Activated T-cell treated with anti-CD3 and anti-CD28 coated beads, Interleukin-2, amount 50 U/mL, for 4 hours (primary cell): ENCODE measurements around the gene TTC27. TPM values are rescaled to one million over a fixed set of nuclear protein-coding genes. Genes with fewer than 3 reads are reported as not detected.
"Not testable (repeated sequence)": the region's sequence is repeated elsewhere in the genome, so short reads cannot be mapped to it uniquely, and the experiment has no call there.

ENCODE experiments used
- ATAC-seq, 2 donors: fragments of 200-7000 bp; cut with Tn5 transposase; one replicate each; pipeline ENCODE4 v1.10.0; 2021
- DNase-seq: peaks from one replicate; pipeline ENCODE4 v3.0.0-alpha.2; 2020
- H3K27me3 Mint-ChIP-seq: one replicate; pipeline ENCODE4 v1.8.0; 2021; ENCODE audit warnings: low read depth, mixed read lengths
- H3K36me3 Mint-ChIP-seq: one replicate; pipeline ENCODE4 v1.8.0; 2022; ENCODE audit warnings: mixed read lengths; ENCODE audit not compliant: insufficient read depth
- H3K4me1 Mint-ChIP-seq: one replicate; pipeline ENCODE4 v1.8.0; 2021; ENCODE audit warnings: low read depth, mixed read lengths
- H3K4me3 Mint-ChIP-seq: one replicate; pipeline ENCODE4 v1.8.0; 2021; ENCODE audit warnings: mild to moderate bottlenecking, moderate library complexity, mixed read lengths
- H3K9me3 Mint-ChIP-seq: one replicate; pipeline ENCODE4 v1.8.0; 2021; ENCODE audit warnings: mixed read lengths
- total RNA-seq, 3 donors: library from RNA; stranded (reverse); gene quantifications; one replicate each; pipeline ENCODE4 v1.2.1, GENCODE V29; 2021

TTC27 gene
- total RNA-seq, 3 donors from 2014 or later, result 45.1 to 54.7 (median 53.4) TPM

GRCh38 chr2:32638548-32638947 lies 10.7 kb downstream of the TTC27 start:
- not testable (repeated sequence) for H3K4me1 Mint-ChIP-seq, H3K27me3 Mint-ChIP-seq, ATAC-seq, H3K9me3 Mint-ChIP-seq, H3K4me3 Mint-ChIP-seq, DNase-seq
- H3K36me3 Mint-ChIP-seq, result peaks cover 17% of the 10 kb centered on the region

DNA sequence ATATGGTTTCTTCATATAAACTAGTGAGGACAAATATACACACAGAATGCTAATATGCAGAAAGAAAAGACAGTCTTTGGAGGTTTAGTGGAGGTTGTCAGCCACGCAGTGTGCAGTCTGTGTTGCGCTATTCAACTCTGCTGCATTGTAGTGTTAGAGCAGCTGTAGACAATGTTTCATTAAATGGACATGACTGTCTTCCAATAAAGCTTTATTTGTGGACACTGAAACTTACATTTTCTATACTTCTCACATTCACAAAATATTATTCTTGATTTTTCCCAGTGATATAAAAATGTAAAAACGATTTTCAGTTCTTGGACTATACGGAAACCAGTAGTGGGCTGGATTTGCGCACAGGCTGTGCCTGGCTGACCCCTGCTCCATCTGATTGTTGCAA lies 13.3 kb downstream of the TTC27 start:
- Mint-ChIP-seq H3K36me3 (peaks cover 17% of the 10 kb centered on the region), H3K4me1 (no peaks in the 10 kb centered on the region), H3K9me3 (no peaks in the 10 kb centered on the region), H3K27me3 (no peaks in the 10 kb centered on the region), H3K4me3 (no peak overlapping the region)
- DNase-seq (no peak), ATAC-seq (no peak)

GRCh38 chr2:32647180-32647651 lies 19.4 kb downstream of the TTC27 start:
- Mint-ChIP-seq H3K9me3 (no peaks in the 10 kb centered on the region), H3K4me1 (peaks cover 3% of the 10 kb centered on the region), H3K4me3 (no peak overlapping the region), H3K27me3 (no peaks in the 10 kb centered on the region), H3K36me3 (peaks cover 26% of the 10 kb centered on the region)
- ATAC-seq (no peak), DNase-seq (no peak)

DNA sequence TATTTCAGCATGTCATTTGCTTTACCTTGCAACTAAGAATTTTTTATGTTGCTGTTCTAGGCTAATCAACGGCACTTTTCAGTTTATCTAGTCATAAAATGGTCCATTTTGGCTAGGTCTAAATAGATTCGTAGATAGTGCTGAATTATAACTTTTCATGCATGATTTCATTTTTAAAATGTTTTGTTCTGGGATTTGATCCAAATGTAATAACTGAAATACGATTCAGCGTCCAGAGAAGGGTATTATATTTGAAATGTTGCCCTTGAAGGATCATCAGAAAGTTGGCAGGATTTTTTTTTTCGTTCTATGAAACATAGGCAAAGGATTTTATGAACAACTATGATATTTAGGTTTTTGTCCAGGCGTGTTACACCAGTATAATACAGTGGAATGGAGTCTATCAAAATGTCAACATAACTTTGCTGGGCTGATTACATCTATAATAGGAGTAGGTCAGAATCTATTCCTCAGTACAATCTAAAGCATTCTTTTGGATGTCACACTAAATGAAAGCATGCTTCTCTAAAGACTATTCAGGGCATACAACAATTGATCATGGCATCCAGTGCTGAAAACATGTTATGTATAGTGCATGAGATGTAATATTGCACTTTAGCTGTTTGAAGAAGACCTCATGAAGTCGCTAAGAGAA lies 24.8 kb downstream of the TTC27 start:
- H3K4me3 Mint-ChIP-seq, result no peak overlapping the region
- DNase-seq (no peak), ATAC-seq (no peak)
- H3K9me3 Mint-ChIP-seq, result no peaks in the 10 kb centered on the region
- peaks cover 3% of the 10 kb centered on the region for H3K4me1 Mint-ChIP-seq
- peaks cover 42% of the 10 kb centered on the region for H3K36me3 Mint-ChIP-seq
- no peaks in the 10 kb centered on the region for H3K27me3 Mint-ChIP-seq

DNA sequence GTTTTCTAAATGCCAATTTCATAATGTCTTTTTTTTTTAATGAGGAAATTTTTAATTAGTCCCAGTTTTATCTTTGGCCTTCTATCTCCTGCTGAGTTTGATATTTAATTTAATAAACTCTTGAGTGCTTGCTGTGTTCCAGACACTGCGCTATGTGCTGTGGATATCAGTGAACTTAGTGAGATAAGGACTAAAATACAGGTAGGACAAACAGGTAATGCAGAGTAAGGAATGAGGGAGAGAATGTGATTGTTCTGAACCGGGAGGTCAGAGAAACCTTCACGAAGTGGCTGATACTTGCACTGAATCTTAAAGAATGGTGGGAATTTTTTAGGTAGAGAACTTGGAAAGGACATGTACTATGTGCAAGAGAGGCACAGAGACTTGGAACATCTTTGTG lies 28.2 kb downstream of the TTC27 start:
- Mint-ChIP-seq H3K4me1 (peaks cover under 1% of the 10 kb centered on the region), H3K27me3 (no peaks in the 10 kb centered on the region), H3K9me3 (no peaks in the 10 kb centered on the region), H3K36me3 (peaks cover 55% of the 10 kb centered on the region), H3K4me3 (no peak overlapping the region)
- ATAC-seq (no peak), DNase-seq (no peak)

DNA sequence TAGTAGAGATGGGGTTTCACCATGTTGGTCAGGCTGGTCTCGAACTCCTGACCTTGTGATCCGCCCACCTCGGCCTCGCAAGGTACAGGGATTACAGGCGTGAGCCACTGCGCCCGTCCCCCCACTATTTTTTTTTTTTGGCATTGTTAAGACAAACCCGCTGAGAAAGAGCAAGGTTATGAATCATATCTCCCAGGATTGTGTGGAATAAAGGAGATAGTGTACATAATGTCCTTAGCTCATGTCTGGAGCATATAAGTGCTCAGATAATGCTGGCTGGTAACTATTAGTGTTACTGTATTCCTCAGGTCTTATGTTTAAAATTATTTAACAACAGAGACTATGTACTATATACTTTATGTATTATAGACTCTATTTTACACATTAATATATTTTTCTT lies 36.0 kb downstream of the TTC27 start:
- Mint-ChIP-seq H3K36me3 (peaks cover 35% of the 10 kb centered on the region), H3K27me3 (no peaks in the 10 kb centered on the region), H3K4me3 (no peak overlapping the region), H3K4me1 (peaks cover 4% of the 10 kb centered on the region), H3K9me3 (no peaks in the 10 kb centered on the region)
- DNase-seq (no peak), ATAC-seq (no peak)

GRCh38 chr2:32666704-32667103 lies 38.9 kb downstream of the TTC27 start:
- peaks cover 19% of the 10 kb centered on the region for H3K36me3 Mint-ChIP-seq
- H3K4me3 Mint-ChIP-seq, result no peak overlapping the region
- ATAC-seq (no peak), DNase-seq (no peak)
- no peaks in the 10 kb centered on the region for H3K9me3 Mint-ChIP-seq
- no peaks in the 10 kb centered on the region for H3K4me1 Mint-ChIP-seq
- H3K27me3 Mint-ChIP-seq, result no peaks in the 10 kb centered on the region

DNA sequence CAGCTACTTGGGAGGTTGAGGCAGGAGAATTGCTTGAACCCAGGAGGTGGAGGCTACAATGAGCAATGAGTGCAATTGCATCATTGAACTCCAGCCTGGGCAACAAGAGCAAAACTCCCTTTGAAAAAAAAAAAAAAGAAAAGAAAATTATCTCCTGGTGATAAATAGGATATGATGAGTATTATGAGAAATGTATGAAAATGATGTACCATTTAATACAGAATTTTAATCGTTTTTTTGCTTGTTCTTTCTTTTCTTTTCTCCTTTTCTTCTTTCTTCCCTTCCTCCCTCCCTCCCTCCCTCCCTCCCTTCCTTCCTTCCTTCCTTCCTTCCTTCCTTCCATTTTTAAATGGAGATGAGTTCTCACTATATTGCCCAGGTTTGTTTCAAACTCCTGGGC lies 40.4 kb downstream of the TTC27 start:
- Mint-ChIP-seq H3K36me3 (peaks cover 19% of the 10 kb centered on the region), H3K4me3 (no peak overlapping the region), H3K27me3 (no peaks in the 10 kb centered on the region)

GRCh38 chr2:32671885-32672533 lies 44.2 kb downstream of the TTC27 start:
- Mint-ChIP-seq H3K9me3 (no peaks in the 10 kb centered on the region), H3K4me3 (no peak overlapping the region), H3K27me3 (no peaks in the 10 kb centered on the region), H3K36me3 (peaks cover 23% of the 10 kb centered on the region), H3K4me1 (no peaks in the 10 kb centered on the region)
- ATAC-seq (no peak), DNase-seq (no peak)

More for the DNA sequence above, 40.4 kb downstream of the TTC27 start:
- no peaks in the 10 kb centered on the region for H3K9me3 Mint-ChIP-seq
- no peaks in the 10 kb centered on the region for H3K4me1 Mint-ChIP-seq
- ATAC-seq (no peak), DNase-seq (no peak)

GRCh38 chr2:32678825-32679224 lies 51.0 kb downstream of the TTC27 start:
- Mint-ChIP-seq H3K9me3 (no peaks in the 10 kb centered on the region), H3K4me1 (no peaks in the 10 kb centered on the region), H3K36me3 (peaks cover 25% of the 10 kb centered on the region), H3K27me3 (no peaks in the 10 kb centered on the region), H3K4me3 (no peak overlapping the region)
- no peak for DNase-seq
- ATAC-seq, result no peak

- DNase-seq (no peak), ATAC-seq (no peak)
- Mint-ChIP-seq H3K36me3 (peaks cover 21% of the 10 kb centered on the region), H3K9me3 (no peaks in the 10 kb centered on the region), H3K4me3 (no peak overlapping the region), H3K4me1 (no peaks in the 10 kb centered on the region), H3K27me3 (no peaks in the 10 kb centered on the region)
These were observed 53.1 kb downstream of the TTC27 start for GRCh38 chr2:32680942-32681341.

GRCh38 chr2:32683520-32684086 lies 55.8 kb downstream of the TTC27 start:
- no peaks in the 10 kb centered on the region for H3K27me3 Mint-ChIP-seq
- no peak overlapping the region for H3K4me3 Mint-ChIP-seq
- peaks cover 33% of the 10 kb centered on the region for H3K36me3 Mint-ChIP-seq
- ATAC-seq (no peak), DNase-seq (no peak)
- peaks cover 6% of the 10 kb centered on the region for H3K4me1 Mint-ChIP-seq
- H3K9me3 Mint-ChIP-seq, result no peaks in the 10 kb centered on the region

- H3K27me3 Mint-ChIP-seq, result no peaks in the 10 kb centered on the region
- H3K36me3 Mint-ChIP-seq, result peaks cover 23% of the 10 kb centered on the region
- peaks cover 10% of the 10 kb centered on the region for H3K4me1 Mint-ChIP-seq
These were observed 60.7 kb downstream of the TTC27 start for GRCh38 chr2:32688541-32688940.

GRCh38 chr2:32691678-32692077 lies 63.8 kb downstream of the TTC27 start:
- no peak overlapping the region for H3K4me3 Mint-ChIP-seq
- no peaks in the 10 kb centered on the region for H3K9me3 Mint-ChIP-seq
- peaks cover 10% of the 10 kb centered on the region for H3K4me1 Mint-ChIP-seq
- no peak for ATAC-seq
- H3K36me3 Mint-ChIP-seq, result peaks cover 16% of the 10 kb centered on the region
- no peaks in the 10 kb centered on the region for H3K27me3 Mint-ChIP-seq
- DNase-seq, result no peak

More at GRCh38 chr2:32688541-32688940, 60.7 kb downstream of the TTC27 start:
- DNase-seq, result no peak
- Mint-ChIP-seq H3K4me3 (no peak overlapping the region), H3K9me3 (no peaks in the 10 kb centered on the region)
- ATAC-seq, result peak; percentile 63 to 83

DNA sequence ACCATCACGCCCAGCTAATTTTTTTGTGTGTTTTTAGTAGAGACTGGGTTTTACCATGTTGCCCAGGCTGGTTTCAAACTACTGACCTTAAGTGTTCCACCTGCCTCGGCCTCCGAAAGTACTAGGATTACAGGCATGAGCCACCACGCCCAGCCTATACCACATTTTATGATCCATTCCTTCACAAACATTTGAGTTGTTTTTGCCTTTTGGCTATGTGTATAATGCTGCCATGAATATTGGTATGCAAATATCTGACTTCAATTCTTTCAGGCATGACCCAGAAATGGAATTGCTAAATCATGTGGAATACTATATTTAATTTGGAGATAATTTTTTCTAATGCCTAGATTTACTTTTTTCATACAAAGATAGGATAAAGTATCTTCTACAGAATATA lies 68.6 kb downstream of the TTC27 start:
- H3K4me1 Mint-ChIP-seq, result peaks cover 1% of the 10 kb centered on the region
- ATAC-seq (no peak), DNase-seq (no peak)
- H3K27me3 Mint-ChIP-seq, result no peaks in the 10 kb centered on the region
- peaks cover 6% of the 10 kb centered on the region for H3K36me3 Mint-ChIP-seq
- H3K9me3 Mint-ChIP-seq, result no peaks in the 10 kb centered on the region
- no peak overlapping the region for H3K4me3 Mint-ChIP-seq
